Right lobe of liver (tissue), 6 donors: ENCODE results near the gene CHST11. TPM values are rescaled to one million over a fixed set of nuclear protein-coding genes. Genes with fewer than 3 reads are reported as not detected.

Experiments
- ATAC-seq, 4 donors: fragments of 200-7000 bp; cut with Tn5 transposase; one replicate each; pipeline ENCODE4 v1.9.1; 2020; ENCODE audit warnings: mild to moderate bottlenecking in 4 of 4, moderate library complexity in 4 of 4
- DNase-seq, 3 donors: peaks; one replicate each; pipeline ENCODE4 v3.0.0-alpha.2; 2020
- H3K27ac ChIP-seq, 3 donors: fragments of 200-600 bp; one replicate each; pipeline ENCODE4 v1.8.0; 2022
- H3K27me3 ChIP-seq, 2 donors: fragments of 200-600 bp; one replicate each; pipeline ENCODE4 v1.8.0; 2022
- H3K36me3 ChIP-seq, 4 donors: fragments of 200-600 bp; sonication (generic) in 1 of 4; one replicate each; pipeline versions ENCODE4 v1.5.1 to v1.8.0; 2017 to 2022; ENCODE audit warnings: control low read depth in 1 of 4
- H3K4me1 ChIP-seq, 4 donors: fragments of 200-600 bp; sonication (generic) in 1 of 4; one replicate each; pipeline versions ENCODE4 v1.5.1 to v1.8.0; 2017 to 2022; ENCODE audit warnings: control low read depth in 1 of 4
- H3K4me3 ChIP-seq, 3 donors: fragments of 200-600 bp; one replicate each; pipeline ENCODE4 v1.8.0; 2022
- H3K9me3 ChIP-seq, 4 donors: fragments of 200-600 bp; sonication (generic) in 1 of 4; one replicate each; pipeline versions ENCODE4 v1.5.1 to v1.8.0; 2017 to 2022; ENCODE audit warnings: control low read depth in 1 of 4
- CTCF ChIP-seq, 4 donors: fragments of 200-600 bp in 3 of 4; fragments of 450-650 bp in 1 of 4; IDR thresholded peaks; one replicate each; pipeline versions ENCODE4 v1.5.1 to v1.8.0; 2016 to 2022; ENCODE audit warnings: antibody characterized with exemption in 4 of 4, mild to moderate bottlenecking in 2 of 4
- POLR2A ChIP-seq: fragments of 450-650 bp; IDR thresholded peaks from one replicate; pipeline ENCODE4 v1.6.1; 2017; ENCODE audit warnings: antibody characterized with exemption, mild to moderate bottlenecking
- WGBS: methylation state at CpG from one replicate; pipeline ENCODE4 v1.1.6; 2018; ENCODE audit warnings: low coverage, low lambda C conversion rate; ENCODE audit not compliant: insufficient coverage; ENCODE audit errors: missing lambda C conversion rate; 5-methylcytosine and 5-hydroxymethylcytosine counted together
- intact Hi-C, 2 donors: fragments of 100-400 bp; cut with DNase I; formaldehyde crosslinking; loops; one replicate each; pipeline versions ENCODE4 v1.11.2 to v1.14.1; 2022
- total RNA-seq, 6 experiments: library from RNA; depleted of rRNA in 2 of 6; stranded (reverse); fragments of >200 nt in 2 of 6; fragmentation: NEBNext Ultra II Directional in 3 of 6; extraction: Animal tissue kit (Norgen Biotek cat#: 25700) in 3 of 6; gene quantifications; one replicate each; pipeline versions ENCODE4 v1.1.0 to v1.2.4, GENCODE V29; 2016 to 2023
- donor health status: DM: no; HTN: yes; CAD: no.
- donor health status: DM: no; HTN: no; CAD: no.
- donor health status: DM: no; HTN: no; CAD: no.
- donor health status: DM: no; HTN: yes; CAD: no.
- donor health status: DM: no; HTN: yes; CAD: no.

CHST11 gene
- total RNA-seq, 6 experiments from 2014 or later: 0.57 to 10.4 (median 3.5) TPM

- DNase-seq (no peak), ATAC-seq (no peak)
- Histone ChIP-seq H3K4me3 (no peak overlapping the region), H3K27me3 (no peaks in the 10 kb centered on the region), H3K36me3 (no peaks in the 10 kb centered on the region), H3K9me3 (no peaks in the 10 kb centered on the region), H3K4me1 (no peaks in the 10 kb centered on the region), H3K27ac (no peak overlapping the region)
- WGBS: 67% methylated on average over 2 of the region's 3 CpGs
- TF ChIP-seq CTCF (IDR thresholded peaks at IDR 0.05) (no peak), POLR2A (no peak)
- intact Hi-C loops: no loop called here
Observed at GRCh38 chr12:104686196-104686595, 229.4 kb downstream of the CHST11 start.

- no peak for TF ChIP-seq CTCF (IDR thresholded peaks at IDR 0.05)
- no peak for TF ChIP-seq POLR2A
- intact Hi-C loops: no loop called here
- H3K4me1 ChIP-seq: no peaks in the 10 kb centered on the region
- WGBS: 50% methylated on average over 8 of the region's 11 CpGs
- H3K9me3 ChIP-seq: no peaks in the 10 kb centered on the region
- H3K36me3 ChIP-seq: no peaks in the 10 kb centered on the region
- no peak for DNase-seq
- no peaks in the 10 kb centered on the region for H3K27me3 ChIP-seq
- H3K4me3 ChIP-seq: no peak overlapping the region
- peak; percentile 18 to 54 (median 32) for ATAC-seq
- no peak overlapping the region for H3K27ac ChIP-seq
Observed at GRCh38 chr12:104687823-104688573, 231.2 kb downstream of the CHST11 start.

- WGBS: 53% methylated on average over 3 of the region's 4 CpGs
- H3K36me3 ChIP-seq: no peaks in the 10 kb centered on the region
- intact Hi-C loops: no loop called here
- H3K27me3 ChIP-seq: no peaks in the 10 kb centered on the region
- no peak overlapping the region for H3K4me3 ChIP-seq
- peak in 3 of 4 donors; percentile 53 to 60 (median 55) for ATAC-seq
- no peak for TF ChIP-seq POLR2A
- TF ChIP-seq CTCF (IDR thresholded peaks at IDR 0.05): no peak
- no peak overlapping the region for H3K27ac ChIP-seq
- no peak for DNase-seq
- no peaks in the 10 kb centered on the region for H3K9me3 ChIP-seq
- no peaks in the 10 kb centered on the region for H3K4me1 ChIP-seq
Observed at GRCh38 chr12:104689635-104690034, 232.9 kb downstream of the CHST11 start.

DNA sequence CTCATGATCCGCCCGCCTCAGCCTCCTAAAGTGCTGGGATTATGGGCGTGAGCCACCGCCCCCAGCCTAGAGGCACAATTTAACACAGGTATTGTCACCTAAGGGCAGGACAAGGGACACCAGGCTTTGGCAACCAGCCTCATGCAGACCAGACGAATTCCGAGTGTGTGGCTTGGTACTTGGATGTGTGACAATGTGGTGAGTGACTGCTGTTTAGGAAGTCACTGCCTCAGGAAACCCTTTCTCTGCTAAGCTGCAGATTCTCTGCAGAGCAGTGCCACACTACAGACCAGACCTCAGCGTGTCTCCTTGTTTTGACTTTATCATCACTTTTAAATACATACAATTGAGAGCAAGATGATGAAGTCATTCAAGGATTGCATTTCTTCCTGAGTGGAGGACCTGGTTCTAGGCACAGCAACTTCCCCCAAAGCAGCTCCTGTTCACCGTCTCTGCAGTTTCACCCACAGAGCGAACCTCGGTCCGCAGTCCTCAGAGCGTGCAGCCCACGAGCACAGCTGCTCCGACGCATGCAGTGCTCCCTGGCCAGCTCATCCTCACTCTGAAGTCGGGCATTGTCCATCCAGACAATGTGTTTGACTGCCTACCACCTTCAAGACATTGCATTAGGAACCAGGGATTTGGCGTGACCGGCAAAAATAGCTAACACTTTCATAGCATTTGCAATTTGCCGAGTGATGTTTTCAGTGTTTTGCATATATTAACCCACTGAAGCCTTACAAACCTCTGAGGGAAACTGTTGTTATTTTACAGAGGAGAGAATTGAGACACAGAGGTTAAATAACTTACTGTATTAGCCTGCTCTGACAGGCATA is 235.2 kb downstream of the CHST11 start:
- WGBS: 68% methylated on average over 17 of the region's 19 CpGs
- Histone ChIP-seq H3K27ac (no peak overlapping the region), H3K36me3 (no peaks in the 10 kb centered on the region), H3K27me3 (no peaks in the 10 kb centered on the region), H3K4me3 (no peak overlapping the region), H3K9me3 (no peaks in the 10 kb centered on the region), H3K4me1 (no peaks in the 10 kb centered on the region)
- no peak for ATAC-seq
- intact Hi-C loops: no loop called here
- no peak for DNase-seq
- TF ChIP-seq POLR2A (no peak), CTCF (IDR thresholded peaks at IDR 0.05) (no peak)
